ENCODE results near the gene MBD6. TPM values are rescaled to one million over a fixed set of nuclear protein-coding genes. Genes with fewer than 3 reads are reported as not detected.

Gene MBD6
- total RNA-seq, 1 experiment from 2014 or later: 66.8 TPM

- Histone ChIP-seq H3K23me2 (ENCODE audit: insufficient read length, low read depth, low read length, poor library complexity, severe bottlenecking) (peaks cover 11% of the 10 kb centered on the region), H3K18ac (ENCODE audit: insufficient read length, low read depth, low read length) (no peak overlapping the region), H3K23ac (ENCODE audit: insufficient read length, low read depth, low read length) (no peak overlapping the region), H2BK20ac (ENCODE audit: low read depth, low read length, poor library complexity, severe bottlenecking) (no peak overlapping the region), H2BK5ac (ENCODE audit: insufficient read length, low read length) (no peak overlapping the region), H3K4me1 (ENCODE audit: insufficient read depth, low read length) (peaks cover under 1% of the 10 kb centered on the region; the same call in 1 of the 2 replicates), H3K9me3 (ENCODE audit: control insufficient read depth, low read depth, low read length) (no peaks in the 10 kb centered on the region), H4K8ac (replicated peaks; ENCODE audit: insufficient read length, low read depth, low read length) (no peak overlapping the region), H4K5ac (ENCODE audit: insufficient read length, low read depth, low read length) (no peak overlapping the region), H4K91ac (ENCODE audit: insufficient read length, low read depth, low read length) (no peak overlapping the region), H3K14ac (ENCODE audit: insufficient read depth, low read length) (no peak overlapping the region), H2BK120ac (ENCODE audit: low read depth, low read length, poor library complexity, severe bottlenecking) (no peak overlapping the region), H3K79me2 (ENCODE audit: insufficient read depth, low read length) (no peaks in the 10 kb centered on the region), H3T11ph (ENCODE audit: low read length) (no peak overlapping the region), H2BK15ac (ENCODE audit: low read depth, low read length) (no peak overlapping the region), H2AFZ (ENCODE audit: low read length) (no peak overlapping the region), H3K27me3 (ENCODE audit: insufficient read depth, low read length) (no peaks in the 10 kb centered on the region), H4K20me1 (ENCODE audit: control insufficient read depth, insufficient read depth, insufficient read length) (no peaks in the 10 kb centered on the region), H3K9ac (ENCODE audit: extremely low read depth, insufficient read length, low read length) (no peak overlapping the region), H3K56ac (ENCODE audit: insufficient read length, low read depth, low read length) (no peak overlapping the region), H2BK12ac (ENCODE audit: insufficient read length, low read depth, low read length) (no peak overlapping the region), H2AK5ac (ENCODE audit: insufficient read length, low read length) (no peak overlapping the region), H3K27ac (ENCODE audit: insufficient read length, low read depth, low read length) (no peak overlapping the region), H3K4me2 (ENCODE audit: insufficient read depth, insufficient read length, low read length) (no peak overlapping the region), H3K4ac (ENCODE audit: low read depth, low read length) (no peak overlapping the region), H3K79me1 (ENCODE audit: insufficient read depth, low read depth, low read length, poor library complexity, severe bottlenecking) (no peaks in the 10 kb centered on the region)
- no CpG with 5 or more reads among the region's 4 CpGs for WGBS (ENCODE audit: extremely low coverage, insufficient read length, low lambda C conversion rate)
- Mint-ChIP-seq H3K27me3 (ENCODE audit: low read depth) (no peaks in the 10 kb centered on the region; the same call in 1 of the 2 replicates), H3K27ac (no peak overlapping the region; a peak in 1 of 7 replicates), H3K4me1 (peaks cover 20 to 38% of the 10 kb centered on the region in 2 experiments), H3K36me3 (ENCODE audit: insufficient read depth in 1 of 3, low read depth in 3 of 3) (peaks cover 19 to 59% (median 55%) of the 10 kb centered on the region in 3 experiments; a peak in 6 of 7 replicates), H3K9me3 (no peaks in the 10 kb centered on the region), H3K4me3 (no peak overlapping the region)
- DNase-seq: no peak
- TF ChIP-seq CTCF (conservative IDR thresholded peaks at IDR 0.05): no peak
These were observed 4.0 kb downstream of the MBD6 start for GRCh38 chr12:57526477-57527126.

Measured in H9 (cell line).